Endothelial cell (in vitro differentiated cells): ENCODE measurements around the gene GPR176. TPM values are rescaled to one million over a fixed set of nuclear protein-coding genes. Genes with fewer than 3 reads are reported as not detected.

Source experiments
- DNase-seq: peaks from one replicate; pipeline ENCODE4 v3.0.0; 2021; ENCODE audit warnings: low spot score
- H3K27ac Mint-ChIP-seq: one replicate; pipeline ENCODE4 v1.8.0; 2021; ENCODE audit warnings: mixed read lengths, inconsistent platforms; ENCODE audit not compliant: unreplicated experiment
- H3K27me3 Mint-ChIP-seq: one replicate; pipeline ENCODE4 v1.8.0; 2021; ENCODE audit warnings: mild to moderate bottlenecking, moderate library complexity, mixed read lengths, inconsistent platforms; ENCODE audit not compliant: unreplicated experiment
- H3K36me3 Mint-ChIP-seq: one replicate; pipeline ENCODE4 v1.8.0; 2021; ENCODE audit warnings: mild to moderate bottlenecking, low read depth, mixed read lengths, inconsistent platforms; ENCODE audit not compliant: unreplicated experiment
- H3K4me1 Mint-ChIP-seq: one replicate; pipeline ENCODE4 v1.8.0; 2021; ENCODE audit warnings: mild to moderate bottlenecking, mixed read lengths, inconsistent platforms; ENCODE audit not compliant: unreplicated experiment
- H3K4me3 Mint-ChIP-seq: one replicate; pipeline ENCODE4 v1.8.0; 2021; ENCODE audit warnings: mild to moderate bottlenecking, mixed read lengths, inconsistent platforms; ENCODE audit not compliant: unreplicated experiment
- H3K9me3 Mint-ChIP-seq: one replicate; pipeline ENCODE4 v1.8.0; 2021; ENCODE audit warnings: mixed read lengths, inconsistent platforms; ENCODE audit not compliant: unreplicated experiment
- CTCF ChIP-seq: fragments of 200-600 bp; sonication (generic); IDR thresholded peaks from one replicate; pipeline ENCODE4 v1.5.0; 2021; ENCODE audit warnings: antibody characterized with exemption; ENCODE audit not compliant: unreplicated experiment
- total RNA-seq: library from RNA; stranded (reverse); fragmentation: NEBNext Ultra II Directional; extraction: Animal tissue kit (Norgen Biotek cat#: 25700); gene quantifications from one replicate; pipeline ENCODE4 v1.2.1, GENCODE V29; 2021; ENCODE audit not compliant: unreplicated experiment

GPR176 gene
- total RNA-seq, 1 donor from 2014 or later = 2.4 TPM

GRCh38 chr15:39770748-39771689 is 149.0 kb downstream of the GPR176 start:
- no peak for DNase-seq
- no peak for TF ChIP-seq CTCF
- Mint-ChIP-seq H3K27me3 (peaks cover 2% of the 10 kb centered on the region), H3K27ac (no peak overlapping the region), H3K36me3 (no peaks in the 10 kb centered on the region), H3K4me1 (no peaks in the 10 kb centered on the region), H3K4me3 (no peak overlapping the region), H3K9me3 (no peaks in the 10 kb centered on the region)

GRCh38 chr15:39767921-39768320 is 152.1 kb downstream of the GPR176 start:
- Mint-ChIP-seq H3K4me3 (no peak overlapping the region), H3K36me3 (no peaks in the 10 kb centered on the region), H3K27ac (no peak overlapping the region), H3K27me3 (peaks cover 2% of the 10 kb centered on the region), H3K4me1 (no peaks in the 10 kb centered on the region), H3K9me3 (no peaks in the 10 kb centered on the region)
- TF ChIP-seq CTCF = no peak
- DNase-seq = no peak

GRCh38 chr15:39761006-39761405 is 159.1 kb downstream of the GPR176 start:
- Mint-ChIP-seq H3K4me1 (no peaks in the 10 kb centered on the region), H3K9me3 (no peaks in the 10 kb centered on the region), H3K4me3 (no peak overlapping the region), H3K27ac (no peak overlapping the region), H3K27me3 (no peaks in the 10 kb centered on the region), H3K36me3 (no peaks in the 10 kb centered on the region)
- DNase-seq = no peak
- no peak for TF ChIP-seq CTCF

GRCh38 chr15:39756806-39757522 is 163.1 kb downstream of the GPR176 start:
- Mint-ChIP-seq H3K4me1 (no peaks in the 10 kb centered on the region), H3K36me3 (no peaks in the 10 kb centered on the region), H3K9me3 (no peaks in the 10 kb centered on the region), H3K27ac (no peak overlapping the region), H3K27me3 (no peaks in the 10 kb centered on the region), H3K4me3 (no peak overlapping the region)
- peak; percentile 8 for DNase-seq
- TF ChIP-seq CTCF = peak; percentile 88

GRCh38 chr15:39752991-39753390 is 167.1 kb downstream of the GPR176 start:
- H3K4me1 Mint-ChIP-seq = no peaks in the 10 kb centered on the region
- no peak for DNase-seq
- no peaks in the 10 kb centered on the region for H3K9me3 Mint-ChIP-seq
- H3K36me3 Mint-ChIP-seq = no peaks in the 10 kb centered on the region
- H3K4me3 Mint-ChIP-seq = no peak overlapping the region
- no peak for TF ChIP-seq CTCF
- no peak overlapping the region for H3K27ac Mint-ChIP-seq
- no peaks in the 10 kb centered on the region for H3K27me3 Mint-ChIP-seq
